CD1c-positive myeloid dendritic cell (primary cell): ENCODE measurements around the gene SGCD.

Source experiments
- DNase-seq: peaks from one replicate; pipeline ENCODE4 v3.0.0-alpha.2; 2016; ENCODE audit errors: extremely low spot score

The SGCD gene

DNA sequence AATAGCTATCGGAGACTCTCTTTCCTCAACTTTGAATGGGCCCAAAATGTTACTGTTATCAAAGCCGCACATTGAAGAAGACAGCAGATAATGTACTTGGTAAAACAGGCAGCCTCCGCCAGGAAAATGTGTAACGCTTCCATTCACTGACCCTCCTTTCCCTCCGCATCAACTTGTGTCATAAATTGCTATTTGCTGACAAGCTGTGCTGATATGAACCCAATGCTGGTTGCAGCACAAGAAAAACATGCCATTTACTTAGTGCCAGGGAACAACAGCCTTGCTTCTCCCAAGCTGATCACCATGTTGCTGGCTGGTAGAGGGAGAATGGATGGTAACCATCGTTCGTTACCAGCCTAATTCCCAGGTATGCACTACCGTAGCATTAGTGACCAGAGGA lies 360.6 kb downstream of the SGCD start:
- no peak for DNase-seq

DNA sequence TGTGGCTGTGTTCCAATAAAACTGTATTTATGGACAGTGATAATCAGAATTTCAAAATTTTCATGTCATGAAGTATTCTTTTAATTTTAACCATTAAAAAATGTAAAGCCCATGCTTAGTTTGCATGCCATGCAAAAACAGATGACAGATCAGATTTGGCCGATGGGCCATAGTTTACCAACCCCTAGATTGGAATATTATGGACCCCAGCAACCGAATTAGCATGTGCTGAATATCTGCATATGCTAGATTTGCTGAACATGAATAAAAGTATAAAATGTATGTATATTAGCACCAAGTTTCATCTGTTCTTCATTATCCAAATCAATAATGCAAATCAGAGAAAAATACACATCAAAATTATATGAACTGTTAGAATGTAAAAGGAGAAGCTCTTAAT lies 364.6 kb downstream of the SGCD start:
- no peak for DNase-seq

GRCh38 chr5:156693113-156693512 lies 366.1 kb downstream of the SGCD start:
- no peak for DNase-seq

GRCh38 chr5:156694598-156694997 lies 367.6 kb downstream of the SGCD start:
- DNase-seq = no peak

- DNase-seq = no peak
Measured at GRCh38 chr5:156695774-156696173, 368.8 kb downstream of the SGCD start.

DNA sequence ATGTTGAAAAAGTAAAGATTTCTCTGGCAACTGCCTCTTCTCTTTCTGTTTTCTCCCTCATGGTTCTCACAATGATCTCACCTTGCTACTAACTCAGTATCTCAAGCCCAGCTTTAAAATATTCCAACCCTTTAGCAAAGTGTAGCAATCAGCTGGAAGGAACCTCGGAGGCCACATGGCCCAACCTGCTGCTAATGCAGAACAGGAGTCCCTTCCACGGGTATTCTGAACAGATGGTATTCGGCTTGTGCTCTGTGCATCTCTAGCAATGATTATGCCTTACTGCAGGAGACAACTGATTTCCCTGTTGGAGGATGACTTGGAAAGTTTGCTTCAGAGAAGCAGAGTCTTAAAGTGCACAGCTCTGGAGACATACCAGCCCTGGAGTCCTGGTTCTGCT lies 371.4 kb downstream of the SGCD start:
- DNase-seq = no peak

- no peak for DNase-seq
Measured at GRCh38 chr5:156699147-156699546, 372.2 kb downstream of the SGCD start.

DNA sequence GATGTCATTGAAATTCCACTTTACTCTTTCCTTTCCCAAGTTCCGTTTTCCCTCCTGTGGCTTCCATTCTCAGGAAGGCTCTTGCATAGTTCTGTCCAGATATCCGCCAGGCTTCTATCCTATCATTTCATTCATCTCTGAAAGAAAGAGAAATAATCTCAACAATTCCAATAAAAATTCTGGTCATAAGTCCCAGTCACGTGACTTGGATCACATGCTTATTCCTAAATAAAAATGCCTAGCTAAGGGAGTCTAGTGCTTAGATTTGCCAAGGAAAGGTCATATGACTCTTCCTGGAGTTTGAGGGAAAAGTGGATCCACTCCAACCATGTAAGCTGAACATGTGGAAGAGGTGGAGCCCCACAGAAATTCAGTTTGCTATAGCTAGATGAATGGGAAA lies 377.2 kb downstream of the SGCD start:
- no peak for DNase-seq

DNA sequence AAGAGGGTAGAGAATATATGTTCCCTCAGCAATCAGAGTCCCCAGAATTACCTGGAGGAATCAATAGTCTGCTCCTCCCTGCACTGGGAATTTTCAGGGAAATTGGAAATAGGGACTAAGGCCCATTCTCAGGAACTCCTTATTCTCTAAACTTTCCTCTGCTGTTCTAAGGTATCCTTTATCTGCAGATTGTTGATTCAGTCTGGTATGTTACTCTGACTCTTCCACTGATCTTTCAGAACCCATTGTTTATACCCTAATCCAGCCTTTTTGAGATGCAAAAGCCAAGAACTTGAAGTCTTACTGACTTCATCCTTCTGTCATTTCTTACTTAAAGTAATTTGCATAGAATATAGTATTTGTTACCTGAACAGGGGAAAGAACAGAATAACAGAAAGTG lies 379.7 kb downstream of the SGCD start:
- no peak for DNase-seq

- no peak for DNase-seq
Measured at GRCh38 chr5:156707750-156708149, 380.8 kb downstream of the SGCD start.

- DNase-seq = no peak
Measured at GRCh38 chr5:156715287-156715686, 388.3 kb downstream of the SGCD start.

DNA sequence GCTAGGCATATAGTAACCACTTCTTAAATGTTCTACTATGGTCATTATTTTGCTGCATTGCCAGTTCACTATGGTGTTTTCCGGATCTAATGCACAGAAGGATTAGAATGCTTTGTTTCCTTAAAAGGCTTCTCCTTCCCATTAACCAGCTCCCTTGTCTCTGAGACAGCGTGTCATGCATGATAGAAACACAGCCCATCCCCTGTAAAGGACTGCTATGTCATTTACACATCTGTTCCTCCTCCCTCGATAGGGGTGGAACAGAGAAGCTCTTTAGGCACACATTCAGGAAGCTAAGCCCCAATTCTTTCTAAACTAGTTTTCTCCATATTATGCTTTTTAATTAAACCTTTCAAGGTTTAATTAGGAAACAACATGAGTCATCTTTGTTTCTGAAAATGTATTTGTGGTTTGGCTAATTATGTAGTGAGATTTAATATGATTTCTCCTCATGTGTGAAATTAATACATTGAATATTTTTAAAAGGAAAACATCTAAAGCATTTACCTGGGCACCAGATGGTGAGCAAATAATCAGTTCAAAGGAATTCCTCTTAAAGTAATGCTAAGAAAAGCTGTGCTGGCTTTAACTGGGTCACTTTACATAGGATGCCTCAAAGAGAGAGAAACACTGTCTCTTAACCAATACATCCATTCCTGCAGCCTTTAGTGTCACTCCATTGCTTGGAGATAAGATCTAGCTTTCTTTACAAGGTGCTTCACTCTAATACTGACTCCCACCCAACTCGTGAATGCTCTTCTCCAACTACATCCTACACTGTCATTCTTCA lies 389.8 kb downstream of the SGCD start:
- DNase-seq = no peak

DNA sequence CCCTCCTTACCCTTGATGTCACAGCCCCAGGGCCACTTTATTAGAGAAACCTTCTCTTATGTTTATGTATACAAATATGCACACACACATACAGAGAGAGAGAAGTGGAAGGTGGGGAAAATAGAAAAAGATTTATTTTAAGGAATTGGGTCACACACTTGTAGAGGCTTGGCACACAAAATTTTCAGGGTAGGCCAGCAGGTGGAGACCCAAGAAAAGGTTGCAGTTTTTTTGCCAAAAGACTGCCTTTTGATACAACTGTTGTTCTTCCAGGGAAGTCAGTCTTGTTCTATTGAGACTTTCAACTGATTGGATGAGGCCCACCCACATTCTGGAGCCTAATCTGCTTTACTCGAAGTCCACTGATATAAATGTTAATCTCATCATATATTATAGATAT lies 392.0 kb downstream of the SGCD start:
- no peak for DNase-seq

GRCh38 chr5:156722358-156722757 lies 395.4 kb downstream of the SGCD start:
- no peak for DNase-seq

- DNase-seq = no peak
Measured at GRCh38 chr5:156735477-156735876, 408.5 kb downstream of the SGCD start.

DNA sequence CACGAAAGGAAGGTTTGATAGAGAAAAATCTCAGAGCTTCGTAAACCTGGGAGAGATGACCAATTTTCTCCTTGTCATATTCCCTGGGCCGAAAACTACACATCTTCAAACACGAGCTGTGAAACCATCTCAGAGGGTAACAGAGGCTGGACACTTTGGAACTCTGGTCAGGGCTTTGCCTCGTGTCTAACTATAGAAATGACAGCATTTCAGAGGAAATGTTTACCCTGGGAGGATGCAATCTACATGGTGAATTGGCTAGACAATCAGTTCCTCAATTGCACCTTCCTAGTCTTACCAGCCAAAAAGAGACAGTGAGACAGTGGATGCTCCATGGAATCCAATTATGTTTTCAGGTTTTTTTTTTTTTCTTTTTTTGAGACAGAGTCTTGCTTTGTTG lies 414.6 kb downstream of the SGCD start:
- DNase-seq = no peak

GRCh38 chr5:156753846-156754245 lies 426.9 kb downstream of the SGCD start:
- DNase-seq = no peak

DNA sequence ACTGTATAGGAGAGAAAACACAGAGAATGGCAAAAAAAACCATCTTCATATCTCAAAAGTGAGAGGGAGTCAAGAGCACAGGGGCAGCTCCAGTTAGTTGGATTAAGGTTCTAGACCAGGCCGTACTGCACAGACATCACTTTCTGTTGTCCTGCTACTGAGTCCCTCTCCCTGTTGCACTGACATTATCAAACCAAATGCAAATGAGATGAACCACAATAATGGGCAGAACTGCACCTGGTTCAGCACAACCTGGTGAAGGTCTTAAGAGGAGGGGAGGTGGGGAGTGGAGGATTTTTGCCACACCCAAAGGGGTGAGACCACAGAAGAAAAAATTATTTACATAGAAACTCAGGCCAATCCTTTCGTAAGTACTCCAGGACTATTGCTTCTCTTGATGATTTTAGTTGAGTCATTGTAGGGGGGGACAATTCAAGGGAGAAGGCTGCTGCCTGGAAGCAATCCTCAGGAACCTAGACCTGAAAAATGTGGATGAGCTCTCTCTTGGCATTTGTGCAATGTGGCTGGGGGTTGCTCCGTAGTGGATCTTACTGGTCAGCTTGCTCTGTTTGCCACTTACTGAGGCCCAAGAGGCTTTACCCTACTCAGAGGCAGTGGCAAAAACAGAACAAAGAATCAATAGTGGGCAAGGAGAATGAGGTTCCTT lies 428.6 kb downstream of the SGCD start:
- DNase-seq = no peak

GRCh38 chr5:156758011-156758791 lies 431.2 kb downstream of the SGCD start:
- DNase-seq = no peak

DNA sequence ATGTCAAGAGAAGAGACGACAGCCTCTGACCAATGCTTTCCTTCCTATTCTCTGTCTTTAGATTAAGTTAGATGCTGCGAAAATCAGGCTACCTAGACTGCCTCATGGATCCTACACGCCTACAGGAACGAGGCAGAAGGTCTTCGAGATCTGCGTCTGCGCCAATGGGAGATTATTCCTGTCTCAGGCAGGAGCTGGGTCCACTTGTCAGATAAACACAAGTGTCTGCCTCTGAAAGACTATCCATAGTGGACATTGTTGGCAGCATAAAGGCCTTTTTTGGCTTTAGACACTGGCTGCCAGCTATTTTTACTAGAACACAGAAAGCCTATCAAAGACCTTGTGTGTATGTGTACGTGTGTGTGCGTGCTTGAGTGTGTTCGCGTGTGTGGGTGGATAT lies 432.2 kb downstream of the SGCD start:
- DNase-seq = no peak

GRCh38 chr5:156762771-156763170 lies 435.8 kb downstream of the SGCD start:
- no peak for DNase-seq

GRCh38 chr5:156764176-156764971 lies 437.4 kb downstream of the SGCD start:
- no peak for DNase-seq
